Tibial artery (tissue), 4 donors: Measurements from ENCODE around the gene COX14.

Experiments
- DNase-seq, 2 donors: peaks; one replicate each; pipeline ENCODE4 v3.0.0-alpha.2; 2019
- H3K27ac ChIP-seq, 2 donors: fragments of 200-600 bp; sonication (generic) in 1 of 2; 1 replicate in 1 of 2; 2 replicates in 1 of 2; pipeline ENCODE4 v1.5.1; 2018 to 2019; ENCODE audit warnings: mild to moderate bottlenecking in 1 of 2
- H3K27me3 ChIP-seq, 2 donors: fragments of 200-600 bp; sonication (generic) in 1 of 2; one replicate each; pipeline versions ENCODE4 v1.5.1 to v1.6.0; 2016 to 2019
- H3K36me3 ChIP-seq, 3 donors: fragments of 200-600 bp; sonication (generic) in 2 of 3; one replicate each; pipeline ENCODE4 v1.5.1; 2016 to 2019; ENCODE audit warnings: mild to moderate bottlenecking in 2 of 3
- H3K4me1 ChIP-seq, 4 donors: fragments of 200-600 bp; sonication (generic) in 2 of 4; 1 replicate in 3 of 4; 2 replicates in 1 of 4; pipeline ENCODE4 v1.5.1; 2016 to 2019
- H3K4me3 ChIP-seq, 2 donors: fragments of 200-600 bp; sonication (generic) in 1 of 2; 1 replicate in 1 of 2; 2 replicates in 1 of 2; pipeline ENCODE4 v1.5.1; 2018 to 2019; ENCODE audit warnings: mild to moderate bottlenecking in 2 of 2
- H3K9me3 ChIP-seq, 3 donors: fragments of 200-600 bp; sonication (generic) in 1 of 3; one replicate each; pipeline ENCODE4 v1.5.1; 2016 to 2019
- CTCF ChIP-seq, 2 experiments: fragments of 200-600 bp in 1 of 2; fragments of 450-650 bp in 1 of 2; IDR thresholded peaks; one replicate each; pipeline ENCODE4 v1.5.1; 2017 to 2019; ENCODE audit warnings: antibody characterized with exemption in 2 of 2, mild to moderate bottlenecking in 1 of 2, moderate library complexity in 1 of 2
- intact Hi-C: fragments of 100-400 bp; cut with DNase I; formaldehyde crosslinking; loops from one replicate; pipeline ENCODE4 v1.15.0; 2023; ENCODE audit warnings: low total_unique reads

Gene COX14

GRCh38 chr12:50074936-50075807 is 36.9 kb upstream of the COX14 start:
- intact Hi-C loops, result loop anchor here (5.0 kb wide), 2 partner anchors 97 to 242 kb away; no protein-coding TSS in a partner anchor
- peak; percentile 77 to 87 for DNase-seq
- Histone ChIP-seq H3K27me3 (no peaks in the 10 kb centered on the region), H3K36me3 (no peaks in the 10 kb centered on the region), H3K4me3 (no peak overlapping the region), H3K9me3 (no peaks in the 10 kb centered on the region), H3K4me1 (peaks cover 0 to 7% (median 2%) of the 10 kb centered on the region in 4 donors), H3K27ac (no peak overlapping the region)
- peak; percentile 95 for TF ChIP-seq CTCF (IDR thresholded peaks at IDR 0.05)

GRCh38 chr12:50075808-50076170 is 36.2 kb upstream of the COX14 start:
- H3K4me3 ChIP-seq, result no peak overlapping the region
- intact Hi-C loops, result loop anchor here (5.0 kb wide), 1 partner anchor 97 kb away; no protein-coding TSS in a partner anchor
- H3K36me3 ChIP-seq, result no peaks in the 10 kb centered on the region
- no peak overlapping the region for H3K27ac ChIP-seq
- H3K9me3 ChIP-seq, result no peaks in the 10 kb centered on the region
- no peak for DNase-seq
- H3K4me1 ChIP-seq, result peaks cover 0 to 8% (median 2%) of the 10 kb centered on the region in 4 donors
- no peaks in the 10 kb centered on the region for H3K27me3 ChIP-seq
- TF ChIP-seq CTCF (IDR thresholded peaks at IDR 0.05), result no peak

- Histone ChIP-seq H3K4me3 (no peak overlapping the region), H3K4me1 (peaks cover 0 to 13% (median 2%) of the 10 kb centered on the region in 4 donors), H3K36me3 (no peaks in the 10 kb centered on the region), H3K27me3 (no peaks in the 10 kb centered on the region), H3K27ac (no peak overlapping the region), H3K9me3 (no peaks in the 10 kb centered on the region)
- no peak for DNase-seq
- intact Hi-C loops, result loop anchor here (5.0 kb wide), 1 partner anchor 95 kb away; no protein-coding TSS in a partner anchor
- no peak for TF ChIP-seq CTCF (IDR thresholded peaks at IDR 0.05)
These were observed 34.9 kb upstream of the COX14 start for GRCh38 chr12:50077099-50077498.

- peaks cover 0 to 13% (median 2%) of the 10 kb centered on the region in 4 donors for H3K4me1 ChIP-seq
- no peak for TF ChIP-seq CTCF (IDR thresholded peaks at IDR 0.05)
- no peaks in the 10 kb centered on the region for H3K27me3 ChIP-seq
- DNase-seq, result no peak
- no peak overlapping the region for H3K27ac ChIP-seq
- H3K9me3 ChIP-seq, result no peaks in the 10 kb centered on the region
- intact Hi-C loops, result loop anchor here (5.0 kb wide), 1 partner anchor 94 kb away; no protein-coding TSS in a partner anchor
- H3K4me3 ChIP-seq, result no peak overlapping the region
- no peaks in the 10 kb centered on the region for H3K36me3 ChIP-seq
These were observed 33.8 kb upstream of the COX14 start for GRCh38 chr12:50078281-50078680.

- no peaks in the 10 kb centered on the region for H3K36me3 ChIP-seq
- no peaks in the 10 kb centered on the region for H3K9me3 ChIP-seq
- TF ChIP-seq CTCF (IDR thresholded peaks at IDR 0.05), result no peak
- H3K27ac ChIP-seq, result no peak overlapping the region
- no peak overlapping the region for H3K4me3 ChIP-seq
- H3K27me3 ChIP-seq, result no peaks in the 10 kb centered on the region
- intact Hi-C loops, result loop anchor here (5.0 kb wide), 1 partner anchor 93 kb away; no protein-coding TSS in a partner anchor
- peaks cover 0 to 18% (median 9%) of the 10 kb centered on the region in 4 donors for H3K4me1 ChIP-seq
- DNase-seq, result no peak
These were observed 32.3 kb upstream of the COX14 start for GRCh38 chr12:50079771-50080170.
